HepG2 (cell line): ENCODE measurements around the gene UBE2C. TPM values are rescaled to one million over a fixed set of nuclear protein-coding genes. Genes with fewer than 3 reads are reported as not detected.

Experiments
- GABPB1 ChIP-seq: IDR thresholded peaks from 2 replicates; pipeline ENCODE4 v1.6.1; 2016; ENCODE audit warnings: mild to moderate bottlenecking, missing genetic modification reagents, moderate library complexity, missing compliant biosample characterization
- HNF1A ChIP-seq, 2 experiments: sonication (generic) in 1 of 2; formaldehyde crosslinking in 1 of 2; IDR thresholded peaks; 2 replicates each; pipeline versions ENCODE4 v1.4.0 to v1.6.1; 2016 to 2020; ENCODE audit warnings: borderline replicate concordance in 1 of 2, low read depth in 1 of 2, mild to moderate bottlenecking in 1 of 2, missing genetic modification reagents in 1 of 2
- MED1 ChIP-seq: sonication (generic); formaldehyde crosslinking; IDR thresholded peaks from 2 replicates; pipeline ENCODE4 v1.4.0; 2020; ENCODE audit warnings: missing genetic modification reagents
- NFE2 ChIP-seq: sonication (generic); formaldehyde crosslinking; IDR thresholded peaks from 2 replicates; pipeline ENCODE4 v1.4.0; 2020; ENCODE audit warnings: missing genetic modification reagents
- PCBP2 ChIP-seq: fragments of 200-400 bp; formaldehyde crosslinking; optimal IDR thresholded peaks from 2 replicates; pipeline ENCODE3; 2018; ENCODE audit warnings: low read length, low read depth; ENCODE audit not compliant: poor library complexity, severe bottlenecking
- SP1 ChIP-seq, 2 experiments: fragments of 450-650 bp in 1 of 2; sonication (generic) in 1 of 2; formaldehyde crosslinking in 1 of 2; IDR thresholded peaks; 2 replicates each; pipeline versions ENCODE4 v1.4.0 to v1.6.1; 2016 to 2020; ENCODE audit warnings: missing genetic modification reagents in 1 of 2
- ZBTB49 ChIP-seq: sonication (generic); formaldehyde crosslinking; IDR thresholded peaks from 2 replicates; pipeline ENCODE4 v1.4.0; 2020; ENCODE audit warnings: missing genetic modification reagents, borderline replicate concordance
- ZFY ChIP-seq: sonication (generic); formaldehyde crosslinking; IDR thresholded peaks from 2 replicates; pipeline ENCODE4 v1.4.0; 2020; ENCODE audit warnings: missing genetic modification reagents
- ZNF446 ChIP-seq: sonication (generic); formaldehyde crosslinking; IDR thresholded peaks from 2 replicates; pipeline ENCODE4 v1.5.0; 2020; ENCODE audit warnings: mild to moderate bottlenecking, missing genetic modification reagents
- ZNF674 ChIP-seq: sonication (generic); formaldehyde crosslinking; IDR thresholded peaks from 2 replicates; pipeline ENCODE4 v1.5.0; 2020; ENCODE audit warnings: low read depth, mild to moderate bottlenecking, missing genetic modification reagents
- ZNF724P ChIP-seq: sonication (generic); formaldehyde crosslinking; IDR thresholded peaks from 2 replicates; pipeline ENCODE4 v1.8.0; 2022; ENCODE audit warnings: missing genetic modification reagents, borderline replicate concordance
- ZNF841 ChIP-seq: sonication (generic); formaldehyde crosslinking; IDR thresholded peaks from 2 replicates; pipeline ENCODE4 v1.8.1; 2023; ENCODE audit warnings: missing genetic modification reagents, borderline replicate concordance
- polyA plus RNA-seq, 8 experiments: library from polyadenylated mRNA; depleted of rRNA in 3 of 8; stranded (reverse) in 7 of 8; unstranded in 1 of 8; fragments of >200 nt; fragmentation: Illumina TruSeq in 4 of 8; extraction: Trizol in 4 of 8; gene quantifications; 2 replicates each; pipeline versions ENCODE4 v1.2.1 to v1.2.3, GENCODE V29; 2011 to 2016; ENCODE audit warnings: low read depth in 4 of 8, missing spikeins in 1 of 8, mixed read lengths in 1 of 8; ENCODE audit not compliant: insufficient read depth in 1 of 8
- total RNA-seq, 5 experiments: library from RNA; depleted of rRNA; stranded (reverse); fragments of >200 nt; fragmentation: Illumina TruSeq; extraction: Trizol; gene quantifications; 2 replicates each; pipeline ENCODE4 v1.2.3, GENCODE V29; 2016; ENCODE audit warnings: low read depth in 1 of 5
- TF ChIP-seq, protein P1 (sequence below): sonication (generic); formaldehyde crosslinking; IDR thresholded peaks from 2 replicates; pipeline ENCODE4 v1.5.0; 2020; ENCODE audit warnings: mild to moderate bottlenecking, missing genetic modification reagents, borderline replicate concordance

The UBE2C gene
- total and polyA plus RNA-seq, 2 of the 13 experiments (the other 11 are each of a cell fraction or from before 2014, with no cell fraction given) = 100 to 123 TPM

GRCh38 chr20:45792317-45793118 lies 19.9 kb upstream of the UBE2C start (continued):
- TF ChIP-seq MED1 = no peak
- no peak for TF ChIP-seq ZBTB49
- TF ChIP-seq GABPB1 (CRISPR knock-in tag) = no peak
- TF ChIP-seq, protein P1, sequence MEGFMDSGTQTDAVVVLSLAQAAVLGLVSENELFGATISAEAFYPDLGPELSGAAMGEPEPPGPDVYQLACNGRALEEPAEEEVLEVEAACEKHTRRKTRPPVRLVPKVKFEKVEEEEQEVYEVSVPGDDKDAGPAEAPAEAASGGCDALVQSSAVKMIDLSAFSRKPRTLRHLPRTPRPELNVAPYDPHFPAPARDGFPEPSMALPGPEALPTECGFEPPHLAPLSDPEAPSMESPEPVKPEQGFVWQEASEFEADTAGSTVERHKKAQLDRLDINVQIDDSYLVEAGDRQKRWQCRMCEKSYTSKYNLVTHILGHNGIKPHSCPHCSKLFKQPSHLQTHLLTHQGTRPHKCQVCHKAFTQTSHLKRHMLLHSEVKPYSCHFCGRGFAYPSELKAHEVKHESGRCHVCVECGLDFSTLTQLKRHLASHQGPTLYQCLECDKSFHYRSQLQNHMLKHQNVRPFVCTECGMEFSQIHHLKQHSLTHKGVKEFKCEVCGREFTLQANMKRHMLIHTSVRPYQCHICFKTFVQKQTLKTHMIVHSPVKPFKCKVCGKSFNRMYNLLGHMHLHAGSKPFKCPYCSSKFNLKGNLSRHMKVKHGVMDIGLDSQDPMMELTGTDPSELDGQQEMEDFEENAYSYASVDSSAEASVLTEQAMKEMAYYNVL (CRISPR knock-in tag) = no peak
- TF ChIP-seq PCBP2 = peak; percentile 39
- TF ChIP-seq ZNF841 (CRISPR knock-in tag) = no peak
- TF ChIP-seq SP1 (IDR thresholded peaks at IDR 0.05) = no peak
- TF ChIP-seq SP1 (CRISPR knock-in tag; IDR thresholded peaks at IDR 0.05) = no peak
- TF ChIP-seq HNF1A (IDR thresholded peaks at IDR 0.05; ENCODE audit: low read depth) = no peak
- TF ChIP-seq HNF1A (CRISPR knock-in tag; IDR thresholded peaks at IDR 0.05; ENCODE audit: borderline replicate concordance) = no peak
- 0 out of 2 replicates have a peak, but pooled peaks have one; percentile 19 for TF ChIP-seq ZNF674 (CRISPR knock-in tag)
- no peak for TF ChIP-seq NFE2 (CRISPR knock-in tag)
- no peak for TF ChIP-seq ZFY
- no peak for TF ChIP-seq ZNF724P
- TF ChIP-seq ZNF446 = no peak
- TF ChIP-seq, all 625 proteins: peak for 11
